Caco-2 (cell line): ENCODE measurements around the gene PRB2. TPM values are rescaled to one million over a fixed set of nuclear protein-coding genes. Genes with fewer than 3 reads are reported as not detected.

Experiments used
- BruUV-seq: library from RNA; stranded (reverse); fragments of 400-500 nt; replicated peaks from 2 replicates; lab custom pipeline; 2021; lab: Mats Ljungman, UMichigan
- CTCF ChIA-PET: fragments of 300-600 bp; sonication (Branson Sonifier 250); formaldehyde crosslinking; loops from one replicate; lab custom pipeline; 2022; ENCODE audit warnings: antibody characterized with exemption; lab: Charles Lee
- POLR2A ChIA-PET: fragments of 300-600 bp; sonication (Branson Sonifier 250); formaldehyde crosslinking; loops from one replicate; lab custom pipeline; 2022; ENCODE audit warnings: antibody characterized with exemption; lab: Charles Lee
- DNase-seq, 2 experiments: peaks; one replicate each; pipeline versions ENCODE4 v3.0.0 to v3.0.0-alpha.2; 2020 to 2022
- H3K27me3 ChIP-seq: replicated peaks from 2 replicates; pipeline ENCODE4 v1.6.0; 2011; ENCODE audit warnings: low read length; ENCODE audit not compliant: control insufficient read depth, insufficient read depth
- H3K36me3 ChIP-seq: 2 replicates; pipeline ENCODE4 v1.5.1; 2011; ENCODE audit warnings: low read length; ENCODE audit not compliant: control insufficient read depth, insufficient read depth
- H3K4me1 ChIP-seq: fragments of 250-450 bp; sonication (Bioruptor Pico); 2 replicates; pipeline ENCODE4 v1.5.1; 2020; ENCODE audit warnings: mild to moderate bottlenecking
- H3K4me3 ChIP-seq: 2 replicates; pipeline ENCODE4 v1.5.1; 2011; ENCODE audit warnings: low read depth, mild to moderate bottlenecking, control low read depth, low read length
- H3K9me3 ChIP-seq: fragments of 250-450 bp; sonication (Bioruptor Pico); 2 replicates; pipeline ENCODE4 v1.5.1; 2020; ENCODE audit warnings: mild to moderate bottlenecking, moderate library complexity
- H3K27ac Mint-ChIP-seq: one replicate; pipeline ENCODE4 v1.8.0; 2022; ENCODE audit warnings: mixed read lengths; ENCODE audit not compliant: unreplicated experiment
- H3K27me3 Mint-ChIP-seq: one replicate; pipeline ENCODE4 v1.8.0; 2022; ENCODE audit warnings: mixed read lengths; ENCODE audit not compliant: insufficient read depth, unreplicated experiment
- H3K36me3 Mint-ChIP-seq: one replicate; pipeline ENCODE4 v1.8.0; 2022; ENCODE audit warnings: mild to moderate bottlenecking, mixed read lengths; ENCODE audit not compliant: insufficient read depth, unreplicated experiment
- H3K4me1 Mint-ChIP-seq: one replicate; pipeline ENCODE4 v1.8.0; 2022; ENCODE audit warnings: low read depth, mixed read lengths; ENCODE audit not compliant: unreplicated experiment
- H3K4me3 Mint-ChIP-seq: one replicate; pipeline ENCODE4 v1.8.0; 2022; ENCODE audit warnings: mild to moderate bottlenecking, moderate library complexity, mixed read lengths; ENCODE audit not compliant: unreplicated experiment
- H3K9me3 Mint-ChIP-seq: one replicate; pipeline ENCODE4 v1.8.0; 2022; ENCODE audit warnings: mixed read lengths; ENCODE audit not compliant: unreplicated experiment
- CTCF ChIP-seq, 2 experiments: fragments of 200-600 bp in 1 of 2; IDR thresholded peaks; 1 replicate in 1 of 2; 2 replicates in 1 of 2; pipeline versions ENCODE4 v1.5.1 to v1.8.0; 2011 to 2022; ENCODE audit warnings: antibody characterized with exemption in 1 of 2, control low read depth in 1 of 2, inconsistent platforms in 1 of 2, low read depth in 1 of 2, low read length in 1 of 2, mild to moderate bottlenecking in 1 of 2, moderate library complexity in 1 of 2; ENCODE audit not compliant: insufficient read depth in 1 of 2, severe bottlenecking in 1 of 2, unreplicated experiment in 1 of 2
- intact Hi-C: fragments of 100-400 bp; cut with micrococcal nuclease; formaldehyde crosslinking; loops from one replicate; pipeline ENCODE4 v1.10.0; 2022; ENCODE audit not compliant: unreplicated experiment
- total RNA-seq: library from RNA; stranded (reverse); gene quantifications from 2 replicates; pipeline ENCODE4 v1.2.3, GENCODE V29; 2022

The PRB2 gene
- total RNA-seq, 1 experiment from 2014 or later = not detected

- H3K4me1 ChIP-seq = no peaks in the 10 kb centered on the region
- ChIA-PET CTCF (no interaction called here), POLR2A (no interaction called here)
- H3K36me3 ChIP-seq = no peaks in the 10 kb centered on the region
- Mint-ChIP-seq H3K27ac (no peak overlapping the region), H3K4me1 (no peaks in the 10 kb centered on the region), H3K36me3 (no peaks in the 10 kb centered on the region), H3K9me3 (no peaks in the 10 kb centered on the region), H3K4me3 (no peak overlapping the region), H3K27me3 (peaks cover 10% of the 10 kb centered on the region)
- intact Hi-C loops = no loop called here
- TF ChIP-seq CTCF (IDR thresholded peaks at IDR 0.05; ENCODE audit: insufficient read depth in 1 of 2, low read depth in 1 of 2, low read length in 1 of 2, severe bottlenecking in 1 of 2, unreplicated experiment in 1 of 2) = no peak
- no peaks in the 10 kb centered on the region for H3K27me3 ChIP-seq
- BruUV-seq = no TSS peak
- H3K4me3 ChIP-seq = no peak overlapping the region
- DNase-seq = no peak
- no peaks in the 10 kb centered on the region for H3K9me3 ChIP-seq
Measured at GRCh38 chr12:11431486-11431885, 36.1 kb upstream of the PRB2 start.

DNA sequence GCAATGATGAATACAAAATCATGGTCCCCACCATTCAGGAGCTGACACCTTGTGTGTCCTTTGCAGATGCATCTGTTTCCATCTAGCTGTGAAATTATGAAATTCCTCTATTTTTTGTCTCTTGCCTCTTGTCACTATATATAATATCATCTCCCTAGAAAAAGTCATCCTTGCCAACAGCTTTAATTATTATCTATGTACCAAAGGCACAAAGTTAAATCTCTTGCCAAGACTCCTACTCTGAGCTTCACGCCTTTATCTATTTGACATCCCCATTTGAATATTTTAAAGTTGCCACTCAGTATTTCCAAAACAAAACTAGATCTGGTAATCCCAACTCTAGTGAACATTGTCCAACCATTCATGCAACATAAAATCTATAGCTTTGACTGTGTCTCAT, 32.0 kb upstream of the PRB2 start:
- Histone ChIP-seq H3K4me3 (no peak overlapping the region), H3K36me3 (no peaks in the 10 kb centered on the region), H3K27me3 (no peaks in the 10 kb centered on the region; the same call in 1 of the 2 replicates), H3K4me1 (no peaks in the 10 kb centered on the region), H3K9me3 (no peaks in the 10 kb centered on the region)
- Mint-ChIP-seq H3K27me3 (peaks cover 20% of the 10 kb centered on the region), H3K9me3 (no peaks in the 10 kb centered on the region), H3K27ac (no peak overlapping the region), H3K4me3 (no peak overlapping the region), H3K4me1 (no peaks in the 10 kb centered on the region), H3K36me3 (no peaks in the 10 kb centered on the region)
- ChIA-PET POLR2A (no interaction called here), CTCF (no interaction called here)
- DNase-seq = no peak
- no peak for TF ChIP-seq CTCF (IDR thresholded peaks at IDR 0.05; ENCODE audit: insufficient read depth in 1 of 2, low read depth in 1 of 2, low read length in 1 of 2, severe bottlenecking in 1 of 2, unreplicated experiment in 1 of 2)
- BruUV-seq = no TSS peak
- intact Hi-C loops = no loop called here

GRCh38 chr12:11412731-11413130, 17.4 kb upstream of the PRB2 start:
- no peak overlapping the region for H3K4me3 Mint-ChIP-seq
- CTCF ChIA-PET = no interaction called here
- intact Hi-C loops = no loop called here

More at GRCh38 chr12:11412731-11413130, 17.4 kb upstream of the PRB2 start:
- peaks cover 20% of the 10 kb centered on the region for H3K9me3 Mint-ChIP-seq
- Histone ChIP-seq H3K4me1 (no peaks in the 10 kb centered on the region), H3K9me3 (peaks cover 14% of the 10 kb centered on the region), H3K36me3 (no peaks in the 10 kb centered on the region), H3K27me3 (no peaks in the 10 kb centered on the region; the same call in 1 of the 2 replicates), H3K4me3 (no peak overlapping the region)
- no peak for TF ChIP-seq CTCF (IDR thresholded peaks at IDR 0.05; ENCODE audit: insufficient read depth in 1 of 2, low read depth in 1 of 2, low read length in 1 of 2, severe bottlenecking in 1 of 2, unreplicated experiment in 1 of 2)
- POLR2A ChIA-PET = no interaction called here
- H3K4me1 Mint-ChIP-seq = no peaks in the 10 kb centered on the region
- no peaks in the 10 kb centered on the region for H3K36me3 Mint-ChIP-seq
- H3K27me3 Mint-ChIP-seq = peaks cover 7% of the 10 kb centered on the region
- no peak overlapping the region for H3K27ac Mint-ChIP-seq
- no TSS peak for BruUV-seq
- no peak for DNase-seq
